SU-DHL-6 (cell line): ENCODE data around the gene B4GALT6.

Experiments used
- H2AFZ ChIP-seq: fragments of 200-600 bp; sonication (generic); 2 replicates; pipeline ENCODE4 v1.6.1; 2014; ENCODE audit warnings: low read depth, mild to moderate bottlenecking, moderate library complexity, mixed read lengths, antibody characterized with exemption, low read length; ENCODE audit not compliant: severe bottlenecking
- H3F3A ChIP-seq: fragments of 200-600 bp; shearing (Covaris generic); 2 replicates; pipeline ENCODE4 v1.6.0; 2016; ENCODE audit warnings: antibody characterized with exemption, mild to moderate bottlenecking; ENCODE audit not compliant: insufficient read depth
- H3K27ac ChIP-seq: fragments of 200-600 bp; sonication (generic); 2 replicates; pipeline ENCODE4 v1.5.1; 2016; ENCODE audit warnings: low read depth, mild to moderate bottlenecking, low read length, moderate library complexity, mixed read lengths
- H3K27me3 ChIP-seq: fragments of 200-600 bp; sonication (generic), shearing (Covaris generic); 2 replicates; pipeline ENCODE4 v1.6.0; 2014; ENCODE audit warnings: mild to moderate bottlenecking, low read length
- H3K36me3 ChIP-seq: fragments of 200-600 bp; sonication (generic); 2 replicates; pipeline ENCODE4 v1.6.1; 2014; ENCODE audit warnings: mild to moderate bottlenecking, low read length, mixed read lengths
- H3K4me2 ChIP-seq: fragments of 300-600, 200-600 bp; shearing (Covaris generic), sonication (generic); 2 replicates; pipeline ENCODE4 v1.6.0; 2014; ENCODE audit warnings: low read length, low read depth, mild to moderate bottlenecking; ENCODE audit not compliant: poor library complexity, severe bottlenecking
- H3K4me3 ChIP-seq: fragments of 200-600 bp; sonication (generic); 2 replicates; pipeline ENCODE4 v1.5.1; 2014; ENCODE audit warnings: antibody characterized with exemption, low read length, mild to moderate bottlenecking, mixed read lengths; ENCODE audit not compliant: insufficient read depth, poor library complexity, severe bottlenecking
- H3K79me2 ChIP-seq: fragments of 200-600 bp; sonication (generic); 2 replicates; pipeline ENCODE4 v1.6.1; 2014; ENCODE audit warnings: mild to moderate bottlenecking, low read length, moderate library complexity; ENCODE audit not compliant: insufficient read depth
- H3K9ac ChIP-seq: fragments of 200-600 bp; sonication (generic); 2 replicates; pipeline ENCODE4 v1.7.0; 2014; ENCODE audit warnings: mild to moderate bottlenecking, low read length
- H3K9me2 ChIP-seq: fragments of 200-600 bp; sonication (generic); replicated peaks from 2 replicates; pipeline ENCODE4 v1.6.1; 2014; ENCODE audit warnings: low read length; ENCODE audit not compliant: insufficient read depth
- H3K9me3 ChIP-seq: fragments of 200-600 bp; sonication (generic); 2 replicates; pipeline ENCODE4 v1.6.1; 2014; ENCODE audit warnings: low read length, mixed read lengths; ENCODE audit not compliant: insufficient read depth
- H4K20me1 ChIP-seq: fragments of 200-600 bp; sonication (generic); 2 replicates; pipeline ENCODE4 v1.6.1; 2014; ENCODE audit warnings: low read depth, mild to moderate bottlenecking, antibody characterized with exemption, low read length, moderate library complexity, mixed read lengths
- CTCF ChIP-seq: fragments of 200-600 bp; sonication (generic); IDR thresholded peaks from one replicate; pipeline ENCODE4 v1.5.1; 2017; ENCODE audit warnings: antibody characterized with exemption, mild to moderate bottlenecking, low read length, moderate library complexity; ENCODE audit not compliant: insufficient read depth, poor library complexity, severe bottlenecking
- EZH2phosphoT487 ChIP-seq: fragments of 200-600 bp; sonication (generic), shearing (Covaris generic); conservative IDR thresholded peaks from 2 replicates; pipeline ENCODE4 v1.6.1; 2018; ENCODE audit warnings: mild to moderate bottlenecking, antibody characterized with exemption, low read length, moderate library complexity, mixed read lengths

Gene B4GALT6

GRCh38 chr18:31658670-31659575 is 25.5 kb downstream of the B4GALT6 start:
- Histone ChIP-seq H4K20me1 (no peaks in the 10 kb centered on the region), H3K4me2 (no peak overlapping the region), H3K36me3 (no peaks in the 10 kb centered on the region), H2AFZ (no peak overlapping the region), H3K9me3 (no peaks in the 10 kb centered on the region), H3F3A (no peaks in the 10 kb centered on the region), H3K27me3 (no peaks in the 10 kb centered on the region), H3K9me2 (no peaks in the 10 kb centered on the region), H3K79me2 (no peaks in the 10 kb centered on the region), H3K9ac (no peak overlapping the region), H3K27ac (no peak overlapping the region), H3K4me3 (no peak overlapping the region)
- TF ChIP-seq EZH2phosphoT487 (no peak), CTCF (no peak)

GRCh38 chr18:31657823-31658669 is 26.3 kb downstream of the B4GALT6 start:
- no peaks in the 10 kb centered on the region for H3K79me2 ChIP-seq
- no peaks in the 10 kb centered on the region for H3K36me3 ChIP-seq
- H3K27ac ChIP-seq, result no peak overlapping the region
- H2AFZ ChIP-seq, result no peak overlapping the region
- TF ChIP-seq EZH2phosphoT487, result no peak
- no peak for TF ChIP-seq CTCF
- no peaks in the 10 kb centered on the region for H3K27me3 ChIP-seq
- H3K9me2 ChIP-seq, result no peaks in the 10 kb centered on the region
- no peaks in the 10 kb centered on the region for H3F3A ChIP-seq
- H3K9me3 ChIP-seq, result no peaks in the 10 kb centered on the region
- no peak overlapping the region for H3K4me2 ChIP-seq
- no peak overlapping the region for H3K9ac ChIP-seq
- no peak overlapping the region for H3K4me3 ChIP-seq
- no peaks in the 10 kb centered on the region for H4K20me1 ChIP-seq

GRCh38 chr18:31656754-31657153 is 27.6 kb downstream of the B4GALT6 start:
- H3K27me3 ChIP-seq, result no peaks in the 10 kb centered on the region
- no peak overlapping the region for H2AFZ ChIP-seq
- no peaks in the 10 kb centered on the region for H3K79me2 ChIP-seq
- no peak overlapping the region for H3K9ac ChIP-seq
- H3K4me2 ChIP-seq, result no peak overlapping the region
- TF ChIP-seq EZH2phosphoT487 (no peak), CTCF (no peak)
- H3K9me3 ChIP-seq, result no peaks in the 10 kb centered on the region
- H3K4me3 ChIP-seq, result no peak overlapping the region
- H3K9me2 ChIP-seq, result no peaks in the 10 kb centered on the region
- H3K36me3 ChIP-seq, result no peaks in the 10 kb centered on the region
- no peaks in the 10 kb centered on the region for H4K20me1 ChIP-seq
- H3F3A ChIP-seq, result no peaks in the 10 kb centered on the region
- H3K27ac ChIP-seq, result no peak overlapping the region
